C4-2B (cell line): ENCODE results near the gene SMG6.

ENCODE experiments used
- H3K27ac ChIP-seq: fragments of 450-650 bp; 2 replicates; pipeline ENCODE4 v1.5.1; 2017
- ZFX ChIP-seq: fragments of 450-650 bp; IDR thresholded peaks from 2 replicates; pipeline ENCODE4 v1.6.1; 2017
- TF ChIP-seq, protein P1 (sequence below): fragments of 450-650 bp; conservative IDR thresholded peaks from 2 replicates; pipeline ENCODE4 v1.5.1; 2017; ENCODE audit warnings: mild to moderate bottlenecking

Gene SMG6

GRCh38 chr17:2178798-2179501 lies 124.6 kb downstream of the SMG6 start:
- no peak overlapping the region for H3K27ac ChIP-seq
- TF ChIP-seq, protein P1, sequence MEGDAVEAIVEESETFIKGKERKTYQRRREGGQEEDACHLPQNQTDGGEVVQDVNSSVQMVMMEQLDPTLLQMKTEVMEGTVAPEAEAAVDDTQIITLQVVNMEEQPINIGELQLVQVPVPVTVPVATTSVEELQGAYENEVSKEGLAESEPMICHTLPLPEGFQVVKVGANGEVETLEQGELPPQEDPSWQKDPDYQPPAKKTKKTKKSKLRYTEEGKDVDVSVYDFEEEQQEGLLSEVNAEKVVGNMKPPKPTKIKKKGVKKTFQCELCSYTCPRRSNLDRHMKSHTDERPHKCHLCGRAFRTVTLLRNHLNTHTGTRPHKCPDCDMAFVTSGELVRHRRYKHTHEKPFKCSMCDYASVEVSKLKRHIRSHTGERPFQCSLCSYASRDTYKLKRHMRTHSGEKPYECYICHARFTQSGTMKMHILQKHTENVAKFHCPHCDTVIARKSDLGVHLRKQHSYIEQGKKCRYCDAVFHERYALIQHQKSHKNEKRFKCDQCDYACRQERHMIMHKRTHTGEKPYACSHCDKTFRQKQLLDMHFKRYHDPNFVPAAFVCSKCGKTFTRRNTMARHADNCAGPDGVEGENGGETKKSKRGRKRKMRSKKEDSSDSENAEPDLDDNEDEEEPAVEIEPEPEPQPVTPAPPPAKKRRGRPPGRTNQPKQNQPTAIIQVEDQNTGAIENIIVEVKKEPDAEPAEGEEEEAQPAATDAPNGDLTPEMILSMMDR = no peak
- TF ChIP-seq ZFX = no peak

DNA sequence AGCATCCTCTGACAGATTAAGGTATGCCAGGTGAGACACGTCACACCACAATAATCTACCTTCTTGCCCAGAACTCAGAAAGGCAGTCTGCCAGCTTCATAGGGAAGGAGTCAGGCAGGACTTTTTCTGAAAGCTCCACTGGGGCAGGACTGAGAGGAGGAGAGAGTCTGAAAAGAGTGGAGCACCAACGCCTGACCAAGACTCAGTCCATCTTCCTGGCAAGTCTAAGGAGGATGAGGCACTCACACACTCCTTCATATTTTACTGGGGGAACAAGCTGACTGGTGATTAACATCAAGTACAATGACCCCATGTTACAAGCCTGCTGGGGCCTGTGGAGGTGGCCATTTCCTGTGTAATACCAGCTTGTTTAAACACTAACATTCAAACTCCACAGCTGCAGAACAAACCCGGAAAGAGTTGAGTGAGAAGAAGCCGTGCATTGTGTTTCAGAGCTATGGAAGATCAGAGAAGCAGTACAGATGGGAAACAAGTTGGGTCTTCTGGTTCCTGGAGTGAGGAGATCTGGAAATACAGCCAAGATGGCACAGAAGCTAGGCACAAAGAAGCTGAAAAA lies 126.3 kb downstream of the SMG6 start:
- TF ChIP-seq ZFX = no peak
- TF ChIP-seq, protein P1 = no peak
- no peak overlapping the region for H3K27ac ChIP-seq

DNA sequence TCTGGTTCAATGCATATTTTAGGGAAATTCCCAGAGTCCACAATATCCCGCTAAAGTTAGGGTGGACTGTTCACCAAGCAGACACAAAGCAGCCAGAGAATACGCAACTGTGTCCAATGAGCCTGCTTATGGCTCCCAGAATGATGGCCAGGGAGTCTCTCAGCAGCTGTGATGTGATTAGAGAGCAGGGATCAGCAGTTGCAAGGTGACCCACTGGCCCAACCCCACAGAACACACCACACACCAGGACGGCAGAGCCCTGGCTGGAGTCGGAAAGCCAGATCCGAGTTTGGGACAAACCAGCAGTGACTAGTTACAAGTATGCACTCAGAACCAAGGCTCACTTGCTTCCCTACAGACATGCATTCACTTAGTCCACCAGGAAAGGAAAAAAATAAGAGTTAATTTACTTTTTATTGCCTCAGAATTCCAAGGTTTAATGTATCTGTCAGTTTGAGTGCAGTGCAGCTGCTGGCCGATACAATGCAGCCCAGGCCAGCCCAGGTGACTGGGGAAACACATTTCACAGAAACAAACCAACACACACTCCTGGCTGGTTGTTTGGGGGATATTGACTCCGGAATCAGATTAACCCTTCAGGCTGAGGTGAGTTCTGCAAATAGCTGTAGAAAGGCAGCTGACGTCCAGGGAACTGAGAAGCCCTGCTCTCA lies 127.0 kb downstream of the SMG6 start:
- no peak for TF ChIP-seq ZFX
- no peak overlapping the region for H3K27ac ChIP-seq

DNA sequence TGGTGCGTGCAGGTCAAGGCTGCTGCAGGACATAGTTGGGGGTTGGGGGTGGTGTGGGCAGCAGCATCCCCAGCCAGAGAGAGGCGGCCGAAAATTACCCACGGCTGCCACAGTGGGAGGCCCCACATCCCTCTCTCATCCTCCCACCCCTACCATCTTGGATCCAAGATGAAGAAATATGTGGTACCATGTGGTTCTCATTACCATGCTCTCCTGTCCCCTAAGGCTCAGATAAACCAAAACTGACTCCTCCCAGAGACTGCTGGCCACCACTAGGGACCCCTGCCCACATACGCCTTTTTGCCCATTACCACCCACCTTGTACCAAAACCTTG lies 128.3 kb downstream of the SMG6 start:
- TF ChIP-seq, protein P1 = no peak
- TF ChIP-seq ZFX = no peak
- no peak overlapping the region for H3K27ac ChIP-seq

DNA sequence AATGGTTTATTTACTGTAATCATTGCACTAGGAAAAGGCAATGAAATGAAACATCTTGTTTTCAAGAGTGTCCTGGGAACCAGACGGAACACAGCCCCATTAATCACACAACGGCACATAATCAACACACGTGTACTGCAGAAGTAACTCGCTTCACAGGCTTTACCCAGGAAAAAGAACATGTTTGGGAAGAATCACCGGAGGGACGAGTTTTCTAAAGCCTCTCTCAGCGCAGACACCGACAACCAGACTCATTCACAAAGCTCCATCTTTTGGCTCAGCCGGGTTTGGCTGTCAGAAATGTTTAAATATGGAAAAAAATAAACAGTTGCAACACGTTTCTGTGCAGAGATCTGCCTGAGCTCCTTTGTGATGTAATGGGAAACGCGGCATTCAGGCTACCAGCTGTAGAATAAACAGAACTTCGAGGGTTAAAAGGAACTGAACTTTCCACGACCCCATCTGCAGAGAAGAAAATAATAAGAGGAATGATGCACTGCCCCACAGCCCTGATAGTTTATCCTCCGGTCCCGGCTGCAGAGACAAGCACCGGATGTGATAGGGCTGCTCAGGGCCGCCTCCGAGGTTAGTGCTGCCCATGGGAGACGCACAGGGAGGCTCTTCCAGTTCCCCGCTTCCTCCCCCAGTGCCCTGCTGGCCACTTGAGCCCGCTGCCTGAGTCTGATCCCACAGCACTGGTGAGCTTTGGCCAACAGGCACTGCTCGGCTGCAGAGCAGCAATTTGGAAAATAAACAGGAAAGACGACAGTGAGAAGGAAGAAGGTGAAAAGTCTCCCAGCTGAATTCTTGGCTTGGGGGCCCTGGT lies 128.9 kb downstream of the SMG6 start:
- H3K27ac ChIP-seq = no peak overlapping the region
- TF ChIP-seq, protein P1 = no peak
- TF ChIP-seq ZFX = no peak

GRCh38 chr17:2174014-2174413 lies 129.6 kb downstream of the SMG6 start:
- no peak for TF ChIP-seq ZFX
- no peak overlapping the region for H3K27ac ChIP-seq

- TF ChIP-seq ZFX = no peak
- TF ChIP-seq, protein P1 = no peak
- no peak overlapping the region for H3K27ac ChIP-seq
Observed at GRCh38 chr17:2172999-2173398, 130.6 kb downstream of the SMG6 start.
